ENCODE data around the gene CAMTA1. TPM values are rescaled to one million over a fixed set of nuclear protein-coding genes. Genes with fewer than 3 reads are reported as not detected.

The CAMTA1 gene
- total RNA-seq, 4 donors from 2014 or later, result 86.3 to 170 (median 132) TPM

GRCh38 chr1:7644961-7645750, 859.9 kb downstream of the CAMTA1 start:
- TF ChIP-seq CTCF (IDR thresholded peaks at IDR 0.05) (no peak), POLR2AphosphoS5 (IDR thresholded peaks at IDR 0.05) (no peak), POLR2A (IDR thresholded peaks at IDR 0.05) (no peak), EP300 (IDR thresholded peaks at IDR 0.05) (no peak)
- Histone ChIP-seq H3K27me3 (peaks cover 17% of the 10 kb centered on the region), H3K4me3 (no peak overlapping the region), H3K4me1 (peaks cover 0 to 40% (median 0%) of the 10 kb centered on the region in 3 donors), H3K9me3 (peaks cover 0 to 5% (median 0%) of the 10 kb centered on the region in 3 donors), H3K36me3 (no peaks in the 10 kb centered on the region), H3K27ac (peak overlapping the region in 3 of 4 donors; percentile 33 to 59 (median 39))
- no peak for ATAC-seq
- WGBS, 2 donors (ENCODE audit: low coverage in 1 of 2), result 100% methylated on average over 1 of the region's 16 CpGs; no CpG with 5 or more reads in 1 of the 2 donors

- 84% methylated on average over 5 of the region's 7 CpGs; no CpG with 5 or more reads in 1 of the 2 donors for WGBS, 2 donors (ENCODE audit: low coverage in 1 of 2)
- Histone ChIP-seq H3K4me3 (no peak overlapping the region), H3K36me3 (no peaks in the 10 kb centered on the region), H3K27ac (peak overlapping the region in 3 of 4 donors; percentile 33 to 59 (median 39)), H3K27me3 (peaks cover 19% of the 10 kb centered on the region), H3K4me1 (peaks cover 0 to 40% (median 0%) of the 10 kb centered on the region in 3 donors), H3K9me3 (peaks cover 0 to 5% (median 0%) of the 10 kb centered on the region in 3 donors)
- TF ChIP-seq EP300 (IDR thresholded peaks at IDR 0.05) (no peak), CTCF (IDR thresholded peaks at IDR 0.05) (no peak), POLR2AphosphoS5 (IDR thresholded peaks at IDR 0.05) (no peak), POLR2A (IDR thresholded peaks at IDR 0.05) (no peak)
- no peak for ATAC-seq
These were observed 860.4 kb downstream of the CAMTA1 start for GRCh38 chr1:7645751-7646048.

GRCh38 chr1:7646164-7646563, 860.9 kb downstream of the CAMTA1 start:
- peaks cover 23% of the 10 kb centered on the region for H3K27me3 ChIP-seq
- no peak overlapping the region for H3K4me3 ChIP-seq
- H3K36me3 ChIP-seq, result no peaks in the 10 kb centered on the region
- H3K4me1 ChIP-seq, result peaks cover 0 to 40% (median 0%) of the 10 kb centered on the region in 3 donors
- no peak for ATAC-seq
- H3K9me3 ChIP-seq, result peaks cover 0 to 5% (median 0%) of the 10 kb centered on the region in 3 donors
- 86 to 87% methylated on average over 1 to 3 of the region's 3 CpGs for WGBS, 2 donors (ENCODE audit: low coverage in 1 of 2)
- H3K27ac ChIP-seq, result no peak overlapping the region
- TF ChIP-seq POLR2A (IDR thresholded peaks at IDR 0.05), result no peak
- TF ChIP-seq CTCF (IDR thresholded peaks at IDR 0.05), result no peak
- no peak for TF ChIP-seq EP300 (IDR thresholded peaks at IDR 0.05)
- TF ChIP-seq POLR2AphosphoS5 (IDR thresholded peaks at IDR 0.05), result no peak

GRCh38 chr1:7646981-7647901, 862.0 kb downstream of the CAMTA1 start:
- Histone ChIP-seq H3K36me3 (no peaks in the 10 kb centered on the region), H3K27ac (no peak overlapping the region), H3K4me3 (no peak overlapping the region)

More at GRCh38 chr1:7646981-7647901, 862.0 kb downstream of the CAMTA1 start:
- Histone ChIP-seq H3K27me3 (peaks cover 29% of the 10 kb centered on the region), H3K4me1 (peaks cover 0 to 40% (median 0%) of the 10 kb centered on the region in 3 donors), H3K9me3 (peaks cover 0 to 5% (median 0%) of the 10 kb centered on the region in 3 donors)
- WGBS, 2 donors (ENCODE audit: low coverage in 1 of 2), result 71 to 78% methylated on average over 4 to 6 of the region's 30 CpGs
- ATAC-seq, result peak; percentile 40
- TF ChIP-seq POLR2AphosphoS5 (IDR thresholded peaks at IDR 0.05) (no peak), CTCF (IDR thresholded peaks at IDR 0.05) (peak in 3 of 4 experiments; percentile 88 to 97 (median 96))
